MM.1S (cell line): ENCODE data around the gene DMRTC2.

ENCODE experiments used
- DNase-seq: peaks from one replicate; pipeline ENCODE4 v3.0.0-alpha.2; 2015
- H2AFZ ChIP-seq: fragments of 300-600 bp; sonication (generic); 2 replicates; pipeline ENCODE4 v1.6.0; 2016; ENCODE audit warnings: antibody characterized with exemption, low read length
- H3F3A ChIP-seq: fragments of 300-600 bp; sonication (generic); 2 replicates; pipeline ENCODE4 v1.6.1; 2016; ENCODE audit warnings: mild to moderate bottlenecking, antibody characterized with exemption, low read length, moderate library complexity, mixed read lengths; ENCODE audit not compliant: insufficient read depth
- H3K27ac ChIP-seq: fragments of 300-600 bp; sonication (generic); 2 replicates; pipeline ENCODE4 v1.5.1; 2016; ENCODE audit warnings: mild to moderate bottlenecking, low read length
- H3K27me3 ChIP-seq: fragments of 300-600 bp; sonication (generic); replicated peaks from 2 replicates; pipeline ENCODE4 v1.6.0; 2016; ENCODE audit warnings: low read length; ENCODE audit not compliant: insufficient read depth
- H3K36me3 ChIP-seq: fragments of 300-600 bp; sonication (generic); replicated peaks from 2 replicates; pipeline ENCODE4 v1.6.1; 2016; ENCODE audit warnings: mild to moderate bottlenecking, low read length, mixed read lengths; ENCODE audit not compliant: insufficient read depth
- H3K4me1 ChIP-seq: fragments of 300-600 bp; sonication (generic); 2 replicates; pipeline ENCODE4 v1.6.1; 2016; ENCODE audit warnings: low read length, mixed read lengths
- H3K4me2 ChIP-seq: fragments of 300-600 bp; sonication (generic); 2 replicates; pipeline ENCODE4 v1.6.0; 2016; ENCODE audit warnings: low read depth, low read length
- H3K4me3 ChIP-seq: fragments of 300-600 bp; sonication (generic); 2 replicates; pipeline ENCODE4 v1.5.1; 2016; ENCODE audit warnings: low read length, mixed read lengths
- H3K79me2 ChIP-seq: fragments of 300-600 bp; sonication (generic); 2 replicates; pipeline ENCODE4 v1.6.1; 2016; ENCODE audit warnings: mixed run types, low read length, mixed read lengths
- H3K9ac ChIP-seq: fragments of 300-600 bp; sonication (generic); 2 replicates; pipeline ENCODE4 v1.6.1; 2016; ENCODE audit warnings: low read length, mixed read lengths
- H3K9me2 ChIP-seq: fragments of 300-600 bp; sonication (generic); replicated peaks from 2 replicates; pipeline ENCODE4 v1.6.1; 2016; ENCODE audit warnings: mild to moderate bottlenecking, low read length, mixed read lengths; ENCODE audit not compliant: insufficient read depth
- H3K9me3 ChIP-seq: fragments of 300-600 bp; sonication (generic); replicated peaks from 2 replicates; pipeline ENCODE4 v1.6.1; 2016; ENCODE audit warnings: mild to moderate bottlenecking, low read length, mixed read lengths; ENCODE audit not compliant: insufficient read depth
- H4K20me1 ChIP-seq: fragments of 300-600 bp; sonication (generic); 2 replicates; pipeline ENCODE4 v1.6.1; 2016; ENCODE audit warnings: mild to moderate bottlenecking, low read length, moderate library complexity, mixed read lengths; ENCODE audit not compliant: insufficient read depth
- CTCF ChIP-seq: fragments of 300-600 bp; sonication (generic); IDR thresholded peaks from 2 replicates; pipeline ENCODE4 v1.5.1; 2016; ENCODE audit warnings: antibody characterized with exemption, low read length, mixed read lengths
- EZH2 ChIP-seq: fragments of 300-600 bp; sonication (generic); optimal IDR thresholded peaks from 2 replicates; pipeline ENCODE3; 2017; ENCODE audit warnings: low read depth, mild to moderate bottlenecking, antibody characterized with exemption, low read length, mixed read lengths
- EZH2phosphoT487 ChIP-seq: fragments of 300-600 bp; sonication (generic); IDR thresholded peaks from 2 replicates; pipeline ENCODE4 v1.6.1; 2018; ENCODE audit warnings: antibody characterized with exemption, low read length

DMRTC2 gene

GRCh38 chr19:41813911-41814310 is 30.9 kb upstream of the DMRTC2 start:
- no peak overlapping the region for H3K4me2 ChIP-seq
- H3K27ac ChIP-seq: no peak overlapping the region
- H4K20me1 ChIP-seq: no peaks in the 10 kb centered on the region
- H3K9me3 ChIP-seq: no peaks in the 10 kb centered on the region
- DNase-seq: no peak
- H3K79me2 ChIP-seq: no peaks in the 10 kb centered on the region
- no peak overlapping the region for H3K9ac ChIP-seq
- H2AFZ ChIP-seq: no peak overlapping the region
- no peaks in the 10 kb centered on the region for H3K4me1 ChIP-seq
- H3K36me3 ChIP-seq: no peaks in the 10 kb centered on the region
- peaks cover 75% of the 10 kb centered on the region for H3K27me3 ChIP-seq
- no peak for TF ChIP-seq EZH2
- no peak for TF ChIP-seq CTCF
- no peak for TF ChIP-seq EZH2phosphoT487
- no peaks in the 10 kb centered on the region for H3K9me2 ChIP-seq
- no peak overlapping the region for H3K4me3 ChIP-seq
- H3F3A ChIP-seq: no peaks in the 10 kb centered on the region

- H3K27ac ChIP-seq: no peak overlapping the region
Observed at GRCh38 chr19:41815301-41815700, 29.5 kb upstream of the DMRTC2 start.

GRCh38 chr19:41816761-41817160 is 28.1 kb upstream of the DMRTC2 start:
- Histone ChIP-seq H3K4me1 (no peaks in the 10 kb centered on the region), H3K4me3 (no peak overlapping the region), H3F3A (no peaks in the 10 kb centered on the region), H4K20me1 (no peaks in the 10 kb centered on the region), H3K9me3 (no peaks in the 10 kb centered on the region), H3K27me3 (peaks cover 86% of the 10 kb centered on the region), H3K9me2 (no peaks in the 10 kb centered on the region), H3K9ac (no peak overlapping the region), H3K79me2 (no peaks in the 10 kb centered on the region), H3K36me3 (no peaks in the 10 kb centered on the region), H3K4me2 (no peak overlapping the region), H2AFZ (no peak overlapping the region), H3K27ac (no peak overlapping the region)
- no peak for DNase-seq
- TF ChIP-seq EZH2phosphoT487: no peak
- no peak for TF ChIP-seq CTCF
- no peak for TF ChIP-seq EZH2

More at GRCh38 chr19:41815301-41815700, 29.5 kb upstream of the DMRTC2 start:
- no peak overlapping the region for H3K4me2 ChIP-seq
- no peaks in the 10 kb centered on the region for H4K20me1 ChIP-seq
- no peaks in the 10 kb centered on the region for H3K9me2 ChIP-seq
- H3K4me1 ChIP-seq: no peaks in the 10 kb centered on the region
- no peak overlapping the region for H3K4me3 ChIP-seq
- no peak overlapping the region for H3K9ac ChIP-seq
- peaks cover 79% of the 10 kb centered on the region for H3K27me3 ChIP-seq
- TF ChIP-seq EZH2phosphoT487 (no peak), CTCF (no peak), EZH2 (no peak)
- no peak overlapping the region for H2AFZ ChIP-seq
- H3K36me3 ChIP-seq: no peaks in the 10 kb centered on the region
- H3K9me3 ChIP-seq: no peaks in the 10 kb centered on the region
- H3F3A ChIP-seq: no peaks in the 10 kb centered on the region
- no peak for DNase-seq
- no peaks in the 10 kb centered on the region for H3K79me2 ChIP-seq
